ENCODE results near the gene C20orf96.

The C20orf96 gene

GRCh38 chr20:312067-312466 is 21.5 kb upstream of the C20orf96 start:
- no peak for DNase-seq (ENCODE audit: low read depth)

- DNase-seq (ENCODE audit: low read depth): no peak
Measured at GRCh38 chr20:311609-312008, 21.1 kb upstream of the C20orf96 start.

- no peak for DNase-seq (ENCODE audit: low read depth)
Measured at GRCh38 chr20:310645-311044, 20.1 kb upstream of the C20orf96 start.

- peak; percentile 73 for DNase-seq (ENCODE audit: low read depth)
Measured at GRCh38 chr20:309841-310644, 19.5 kb upstream of the C20orf96 start.

GRCh38 chr20:309306-309840 is 18.8 kb upstream of the C20orf96 start:
- DNase-seq (ENCODE audit: low read depth): no peak

GRCh38 chr20:308427-309038 is 18.0 kb upstream of the C20orf96 start:
- DNase-seq (ENCODE audit: low read depth): no peak

- DNase-seq (ENCODE audit: low read depth): no peak
Measured at GRCh38 chr20:305745-306144, 15.2 kb upstream of the C20orf96 start.

- DNase-seq (ENCODE audit: low read depth): no peak
Measured at GRCh38 chr20:301886-302848, 11.6 kb upstream of the C20orf96 start.

GRCh38 chr20:300345-300990 is 9.9 kb upstream of the C20orf96 start:
- DNase-seq (ENCODE audit: low read depth): no peak

GRCh38 chr20:298776-299391 is 8.3 kb upstream of the C20orf96 start:
- no peak for DNase-seq (ENCODE audit: low read depth)

GRCh38 chr20:297925-298775 is 7.6 kb upstream of the C20orf96 start:
- DNase-seq (ENCODE audit: low read depth): peak; percentile 15

GRCh38 chr20:297098-297924 is 6.8 kb upstream of the C20orf96 start, which contains the start of gene ZCCHC3:
ZCCHC3 (plus strand) TSS chr20:297570; CDS start chr20:297587, 17 bp downstream.
- DNase-seq (ENCODE audit: low read depth): peak; percentile 76

- DNase-seq (ENCODE audit: low read depth): no peak
Measured at GRCh38 chr20:295804-296203, 5.3 kb upstream of the C20orf96 start.

GRCh38 chr20:294602-295001 is 4.1 kb upstream of the C20orf96 start:
- DNase-seq (ENCODE audit: low read depth): no peak

- DNase-seq (ENCODE audit: low read depth): no peak
Measured at GRCh38 chr20:289693-290083, 862 bp downstream of the C20orf96 start.

- DNase-seq (ENCODE audit: low read depth): no peak
Measured at GRCh38 chr20:288956-289692, 1.4 kb downstream of the C20orf96 start.

GRCh38 chr20:286508-286907 is 4.0 kb downstream of the C20orf96 start:
- no peak for DNase-seq (ENCODE audit: low read depth)

- DNase-seq (ENCODE audit: low read depth): no peak
Measured at GRCh38 chr20:284172-284571, 6.4 kb downstream of the C20orf96 start.

All from stimulated activated CD8-positive, alpha-beta memory T cell treated with anti-CD3 and anti-CD28 coated beads, Interleukin-4, amount 100 ng/mL, for 24 hours (primary cell).